Measurements from ENCODE around the gene RFLNA. TPM values are rescaled to one million over a fixed set of nuclear protein-coding genes. Genes with fewer than 3 reads are reported as not detected.

The RFLNA gene
- total and polyA plus RNA-seq, 3 experiments from 2014 or later: not detected

- Histone ChIP-seq H3K27me3 (ENCODE audit: insufficient read depth, low read length, poor library complexity, severe bottlenecking) (no peaks in the 10 kb centered on the region), H3K27ac (ENCODE audit: low read depth, low read length) (no peak overlapping the region), H3K36me3 (ENCODE audit: insufficient read depth, low read length) (peaks cover 23% of the 10 kb centered on the region), H3K9me3 (ENCODE audit: low read length) (peaks cover 13% of the 10 kb centered on the region), H3K4me3 (ENCODE audit: low read length) (no peak overlapping the region), H3K4me1 (ENCODE audit: insufficient read depth, low read length) (no peaks in the 10 kb centered on the region)
- ChIA-PET POLR2A (no interaction called here), CTCF (no interaction called here)
- peaks cover 17 to 81% (median 18%) of the 10 kb centered on the region in 3 donors for H3K36me3 Mint-ChIP-seq
- H3K27me3 Mint-ChIP-seq: no peaks in the 10 kb centered on the region
- peaks cover 0 to 13% (median 10%) of the 10 kb centered on the region in 5 donors for H3K9me3 Mint-ChIP-seq
- H3K4me1 Mint-ChIP-seq: no peaks in the 10 kb centered on the region
- DNase-seq: no peak
- peak overlapping the region in 1 of 8 donors; percentile 61 for H3K27ac Mint-ChIP-seq
- H3K4me3 Mint-ChIP-seq: no peak overlapping the region
Observed at GRCh38 chr12:124328116-124328515, 33.2 kb downstream of the RFLNA start.

DNA sequence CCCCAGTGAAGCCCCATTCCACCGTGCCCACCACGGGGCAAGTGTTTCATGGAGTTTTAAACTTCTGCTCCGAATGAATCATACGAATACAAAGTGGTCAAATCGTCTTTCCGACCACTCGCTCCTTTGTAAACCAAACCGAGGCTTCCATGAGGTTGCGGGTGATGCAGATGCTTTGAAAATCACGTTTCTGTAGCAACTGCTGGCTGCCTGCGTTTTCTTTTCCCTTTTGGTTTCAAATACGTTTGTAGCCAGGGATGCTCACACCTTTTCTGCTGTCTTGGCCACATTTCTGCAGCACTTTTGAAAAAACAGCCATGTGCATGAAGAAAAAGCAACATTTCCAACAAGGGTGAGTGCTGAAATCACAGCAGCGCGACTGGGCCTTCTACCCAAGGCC lies 33.7 kb downstream of the RFLNA start:
- H3K9me3 ChIP-seq (ENCODE audit: low read length): peaks cover 10% of the 10 kb centered on the region
- Mint-ChIP-seq H3K4me1 (no peaks in the 10 kb centered on the region), H3K36me3 (peaks cover 15 to 81% (median 17%) of the 10 kb centered on the region in 3 donors), H3K9me3 (peaks cover 0 to 11% (median 7%) of the 10 kb centered on the region in 5 donors), H3K4me3 (no peak overlapping the region), H3K27ac (peak overlapping the region in 2 of 8 donors; percentile 54 to 61), H3K27me3 (no peaks in the 10 kb centered on the region)
- no peak overlapping the region for H3K4me3 ChIP-seq (ENCODE audit: low read length)
- no peaks in the 10 kb centered on the region for H3K4me1 ChIP-seq (ENCODE audit: insufficient read depth, low read length)
- no peaks in the 10 kb centered on the region for H3K27me3 ChIP-seq (ENCODE audit: insufficient read depth, low read length, poor library complexity, severe bottlenecking)
- ChIA-PET CTCF (no interaction called here), POLR2A (no interaction called here)
- no peak for DNase-seq
- H3K36me3 ChIP-seq (ENCODE audit: insufficient read depth, low read length): peaks cover 23% of the 10 kb centered on the region
- no peak overlapping the region for H3K27ac ChIP-seq (ENCODE audit: low read depth, low read length)

DNA sequence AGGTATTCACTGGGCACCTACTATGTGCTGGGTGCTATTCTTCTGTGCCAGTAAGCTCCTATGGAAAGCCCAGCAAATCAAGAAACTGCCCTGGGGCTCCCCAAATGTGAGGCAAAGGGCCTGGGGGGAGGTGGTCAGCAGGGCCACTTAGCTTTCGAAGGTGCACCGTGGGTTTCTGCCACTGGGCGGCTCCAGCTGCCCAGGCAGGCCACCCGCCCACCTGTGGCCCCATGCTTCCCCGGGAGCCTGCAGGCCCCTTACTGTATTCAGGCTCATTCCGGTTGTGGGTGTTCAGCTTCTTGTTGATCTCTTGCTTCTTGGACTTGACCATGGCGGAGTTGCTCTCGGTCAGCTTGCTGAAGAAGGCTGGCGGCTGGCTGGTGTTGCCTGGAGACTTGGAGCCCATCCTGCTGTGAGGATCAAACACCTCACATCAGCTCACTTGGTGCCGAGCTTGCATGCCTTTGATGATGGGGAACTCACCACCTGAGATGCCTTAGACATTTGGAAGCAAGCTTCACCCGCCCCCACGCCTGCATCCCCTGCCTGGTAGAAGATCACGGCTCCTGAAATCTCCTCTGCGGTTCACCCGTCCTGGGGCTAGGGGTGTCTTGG lies 37.3 kb downstream of the RFLNA start:
- CTCF ChIA-PET: no interaction called here
- no peak overlapping the region for H3K4me3 Mint-ChIP-seq
- POLR2A ChIA-PET: no interaction called here

GRCh38 chr12:124332900-124333299 lies 38.0 kb downstream of the RFLNA start:
- ChIA-PET POLR2A (no interaction called here), CTCF (no interaction called here)
- Mint-ChIP-seq H3K36me3 (peaks cover 7 to 89% (median 8%) of the 10 kb centered on the region in 3 donors), H3K4me3 (no peak overlapping the region), H3K27ac (no peak overlapping the region), H3K27me3 (no peaks in the 10 kb centered on the region), H3K4me1 (no peaks in the 10 kb centered on the region), H3K9me3 (no peaks in the 10 kb centered on the region)
- Histone ChIP-seq H3K4me1 (ENCODE audit: insufficient read depth, low read length) (no peaks in the 10 kb centered on the region), H3K27ac (ENCODE audit: low read depth, low read length) (no peak overlapping the region), H3K4me3 (ENCODE audit: low read length) (no peak overlapping the region), H3K36me3 (ENCODE audit: insufficient read depth, low read length) (peaks cover 26% of the 10 kb centered on the region), H3K27me3 (ENCODE audit: insufficient read depth, low read length, poor library complexity, severe bottlenecking) (no peaks in the 10 kb centered on the region), H3K9me3 (ENCODE audit: low read length) (no peaks in the 10 kb centered on the region)
- no peak for DNase-seq

More for the DNA sequence above, 37.3 kb downstream of the RFLNA start:
- Histone ChIP-seq H3K9me3 (ENCODE audit: low read length) (no peaks in the 10 kb centered on the region), H3K36me3 (ENCODE audit: insufficient read depth, low read length) (peaks cover 26% of the 10 kb centered on the region), H3K4me1 (ENCODE audit: insufficient read depth, low read length) (no peaks in the 10 kb centered on the region), H3K27ac (ENCODE audit: low read depth, low read length) (no peak overlapping the region), H3K4me3 (ENCODE audit: low read length) (no peak overlapping the region), H3K27me3 (ENCODE audit: insufficient read depth, low read length, poor library complexity, severe bottlenecking) (no peaks in the 10 kb centered on the region)
- H3K4me1 Mint-ChIP-seq: no peaks in the 10 kb centered on the region
- H3K27me3 Mint-ChIP-seq: no peaks in the 10 kb centered on the region
- H3K9me3 Mint-ChIP-seq: no peaks in the 10 kb centered on the region
- peaks cover 4 to 89% (median 5%) of the 10 kb centered on the region in 3 donors for H3K36me3 Mint-ChIP-seq
- no peak for DNase-seq
- no peak overlapping the region for H3K27ac Mint-ChIP-seq

GRCh38 chr12:124333724-124334123 lies 38.8 kb downstream of the RFLNA start:
- H3K9me3 Mint-ChIP-seq: no peaks in the 10 kb centered on the region
- H3K4me1 Mint-ChIP-seq: no peaks in the 10 kb centered on the region
- H3K27ac Mint-ChIP-seq: peak overlapping the region in 1 of 8 donors; percentile 73

GRCh38 chr12:124334266-124334665 lies 39.4 kb downstream of the RFLNA start:
- no peaks in the 10 kb centered on the region for H3K9me3 ChIP-seq (ENCODE audit: low read length)
- Mint-ChIP-seq H3K4me3 (no peak overlapping the region), H3K4me1 (no peaks in the 10 kb centered on the region), H3K36me3 (peaks cover 7 to 84% (median 8%) of the 10 kb centered on the region in 3 donors), H3K9me3 (no peaks in the 10 kb centered on the region), H3K27ac (peak overlapping the region in 1 of 8 donors; percentile 73), H3K27me3 (no peaks in the 10 kb centered on the region)
- ChIA-PET CTCF (no interaction called here), POLR2A (no interaction called here)
- H3K27me3 ChIP-seq (ENCODE audit: insufficient read depth, low read length, poor library complexity, severe bottlenecking): no peaks in the 10 kb centered on the region
- no peak overlapping the region for H3K27ac ChIP-seq (ENCODE audit: low read depth, low read length)
- H3K36me3 ChIP-seq (ENCODE audit: insufficient read depth, low read length): peaks cover 26% of the 10 kb centered on the region
- no peak for DNase-seq
- no peak overlapping the region for H3K4me3 ChIP-seq (ENCODE audit: low read length)
- H3K4me1 ChIP-seq (ENCODE audit: insufficient read depth, low read length): no peaks in the 10 kb centered on the region

More at GRCh38 chr12:124333724-124334123, 38.8 kb downstream of the RFLNA start:
- ChIA-PET CTCF (no interaction called here), POLR2A (no interaction called here)
- no peak overlapping the region for H3K27ac ChIP-seq (ENCODE audit: low read depth, low read length)
- H3K4me1 ChIP-seq (ENCODE audit: insufficient read depth, low read length): no peaks in the 10 kb centered on the region
- DNase-seq: no peak
- no peaks in the 10 kb centered on the region for H3K27me3 ChIP-seq (ENCODE audit: insufficient read depth, low read length, poor library complexity, severe bottlenecking)
- H3K36me3 ChIP-seq (ENCODE audit: insufficient read depth, low read length): peaks cover 26% of the 10 kb centered on the region
- no peaks in the 10 kb centered on the region for H3K9me3 ChIP-seq (ENCODE audit: low read length)
- Mint-ChIP-seq H3K36me3 (peaks cover 7 to 89% (median 8%) of the 10 kb centered on the region in 3 donors), H3K4me3 (no peak overlapping the region), H3K27me3 (no peaks in the 10 kb centered on the region)
- no peak overlapping the region for H3K4me3 ChIP-seq (ENCODE audit: low read length)

DNA sequence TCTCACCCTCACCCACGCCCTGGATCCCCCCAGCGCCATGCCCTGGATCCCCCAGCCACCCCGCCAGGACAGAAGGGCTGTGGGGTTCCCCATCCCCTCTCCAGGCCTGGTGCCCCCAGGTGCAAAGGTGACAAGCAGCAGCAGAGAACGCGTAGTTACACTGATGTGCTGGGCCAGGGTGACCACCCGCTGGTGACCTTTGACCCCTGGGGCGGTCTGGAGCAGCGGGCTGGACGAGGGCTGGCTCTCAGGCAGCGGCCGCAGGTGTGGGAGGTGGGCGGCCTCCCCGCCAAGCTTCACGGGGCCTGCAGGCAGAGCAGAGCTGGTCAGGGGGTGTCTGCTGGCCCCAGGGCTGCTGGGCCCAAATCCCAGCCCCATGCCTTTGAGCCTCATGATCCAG lies 40.1 kb downstream of the RFLNA start:
- ChIA-PET CTCF (no interaction called here), POLR2A (no interaction called here)
- H3K36me3 ChIP-seq (ENCODE audit: insufficient read depth, low read length): peaks cover 26% of the 10 kb centered on the region
- H3K9me3 Mint-ChIP-seq: no peaks in the 10 kb centered on the region
- H3K4me1 Mint-ChIP-seq: no peaks in the 10 kb centered on the region
- H3K4me3 Mint-ChIP-seq: no peak overlapping the region
- H3K27ac ChIP-seq (ENCODE audit: low read depth, low read length): no peak overlapping the region
- no peak overlapping the region for H3K4me3 ChIP-seq (ENCODE audit: low read length)
- no peaks in the 10 kb centered on the region for H3K27me3 Mint-ChIP-seq
- DNase-seq: no peak
- no peak overlapping the region for H3K27ac Mint-ChIP-seq
- peaks cover 5 to 78% (median 7%) of the 10 kb centered on the region in 3 donors for H3K36me3 Mint-ChIP-seq
- H3K9me3 ChIP-seq (ENCODE audit: low read length): no peaks in the 10 kb centered on the region
- H3K4me1 ChIP-seq (ENCODE audit: insufficient read depth, low read length): no peaks in the 10 kb centered on the region
- no peaks in the 10 kb centered on the region for H3K27me3 ChIP-seq (ENCODE audit: insufficient read depth, low read length, poor library complexity, severe bottlenecking)

- H3K4me1 ChIP-seq (ENCODE audit: insufficient read depth, low read length): no peaks in the 10 kb centered on the region
- no peaks in the 10 kb centered on the region for H3K4me1 Mint-ChIP-seq
- peak overlapping the region in 1 of 8 donors; percentile 64 for H3K27ac Mint-ChIP-seq
- H3K9me3 Mint-ChIP-seq: no peaks in the 10 kb centered on the region
- ChIA-PET CTCF (no interaction called here), POLR2A (no interaction called here)
- H3K36me3 ChIP-seq (ENCODE audit: insufficient read depth, low read length): peaks cover 26% of the 10 kb centered on the region
- H3K27ac ChIP-seq (ENCODE audit: low read depth, low read length): no peak overlapping the region
- H3K4me3 Mint-ChIP-seq: no peak overlapping the region
- no peak overlapping the region for H3K4me3 ChIP-seq (ENCODE audit: low read length)
- peaks cover 5 to 77% (median 7%) of the 10 kb centered on the region in 3 donors for H3K36me3 Mint-ChIP-seq
- H3K9me3 ChIP-seq (ENCODE audit: low read length): no peaks in the 10 kb centered on the region
- no peak for DNase-seq
- no peaks in the 10 kb centered on the region for H3K27me3 Mint-ChIP-seq
- H3K27me3 ChIP-seq (ENCODE audit: insufficient read depth, low read length, poor library complexity, severe bottlenecking): no peaks in the 10 kb centered on the region
Observed at GRCh38 chr12:124335426-124336183, 40.7 kb downstream of the RFLNA start.
